CD1c-positive myeloid dendritic cell (primary cell): ENCODE measurements around the gene PPOX.

Experiments used
- DNase-seq: peaks from one replicate; pipeline ENCODE4 v3.0.0-alpha.2; 2016; ENCODE audit errors: extremely low spot score

Gene PPOX

DNA sequence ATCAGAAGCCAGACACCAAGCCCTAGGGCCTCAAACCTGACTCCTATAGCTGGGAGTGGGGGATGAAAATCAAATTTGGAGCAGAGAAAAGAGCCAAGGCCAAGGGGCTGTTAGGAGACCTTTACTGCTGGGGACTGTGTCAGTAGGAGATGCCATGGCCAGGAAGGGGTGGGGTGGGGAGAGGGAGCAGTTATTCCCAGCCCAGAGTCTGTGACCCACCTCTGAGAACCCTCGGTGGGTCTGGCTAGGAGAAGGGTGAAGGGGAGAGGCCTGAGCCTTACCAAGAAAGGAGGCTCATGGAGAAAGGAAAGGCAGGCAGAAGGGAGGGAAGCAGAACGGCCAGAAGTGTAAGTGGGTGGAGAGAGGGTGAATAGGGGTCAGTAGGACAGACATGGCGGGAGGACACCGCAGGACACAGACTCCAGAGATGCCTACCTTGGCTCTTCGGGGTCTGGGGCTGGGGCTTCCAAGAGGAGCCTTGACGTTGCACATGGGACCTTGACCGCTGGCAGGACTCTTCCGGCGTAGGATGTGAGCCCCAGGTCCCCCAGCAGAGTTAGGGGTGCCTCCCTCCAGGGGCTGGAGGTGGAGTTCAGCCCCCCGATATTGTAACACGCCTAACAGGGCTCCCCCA lies 31.5 kb downstream of the PPOX start:
- DNase-seq, result no peak

DNA sequence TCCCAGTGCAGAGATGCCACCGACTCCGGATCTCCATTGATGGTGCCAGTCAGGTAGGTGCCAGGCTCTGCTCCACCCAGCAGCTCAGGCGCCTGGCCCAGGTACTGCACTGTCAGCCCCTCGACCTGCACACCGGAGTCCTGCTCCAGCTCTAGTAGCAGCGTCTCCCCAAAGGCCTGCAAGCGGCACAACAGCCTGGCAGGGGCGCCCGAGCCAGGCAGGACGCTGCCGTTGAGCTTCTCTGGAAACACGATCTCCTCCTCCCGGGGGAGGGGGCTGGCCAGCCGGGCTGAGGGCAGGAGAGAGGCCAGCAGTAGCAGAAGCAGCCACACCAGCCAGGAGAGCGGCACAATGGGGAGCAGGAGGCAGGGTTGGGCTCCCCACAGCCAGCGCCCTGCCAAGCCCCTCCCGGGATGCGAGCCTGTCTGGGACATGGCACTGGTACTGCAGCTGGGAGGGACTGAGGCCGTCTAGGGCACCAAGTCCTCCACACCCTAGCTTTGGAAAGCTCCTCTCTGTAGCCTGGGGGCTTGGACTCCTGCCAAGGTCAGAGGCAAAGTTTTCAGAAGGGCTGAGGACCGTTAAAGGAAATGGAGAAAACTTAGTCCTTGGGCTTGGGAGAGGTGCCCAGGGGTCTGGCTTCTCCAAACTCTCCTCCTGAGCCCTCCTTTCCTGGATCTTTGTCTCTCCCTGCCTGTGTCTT lies 32.1 kb downstream of the PPOX start:
- no peak for DNase-seq

DNA sequence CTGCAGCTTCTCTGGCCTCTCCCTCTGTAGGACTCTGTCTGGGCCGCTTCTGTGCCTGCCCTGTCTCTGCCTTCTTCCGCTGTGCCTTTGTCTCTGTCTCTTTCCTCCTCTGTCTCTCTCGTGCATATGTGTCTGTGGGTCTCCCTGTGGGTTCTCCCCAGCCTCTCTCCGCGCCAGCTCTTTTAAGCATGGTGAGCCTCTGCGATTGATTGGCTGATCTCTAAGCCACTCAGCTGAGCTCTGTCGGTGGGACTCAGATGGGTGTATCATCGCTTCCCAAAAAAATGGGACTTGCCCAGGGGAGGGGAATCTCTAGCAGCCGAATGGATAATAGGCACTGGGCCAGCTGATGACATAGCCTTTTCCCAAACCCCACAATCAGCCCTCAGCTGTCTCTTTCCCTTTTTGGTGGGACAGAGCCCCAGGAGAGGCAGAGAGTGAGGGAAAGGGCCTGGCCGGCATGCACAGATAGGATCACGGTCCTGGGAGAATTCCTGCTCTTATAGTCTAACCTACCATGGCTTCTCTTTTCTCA lies 32.7 kb downstream of the PPOX start, which contains the start of gene ADAMTS4:
Gene ADAMTS4, minus strand, starts transcription at position 158 of the 535 bp plus-strand sequence. CDS start 427 bp downstream, outside the sequence.
- DNase-seq, result no peak

DNA sequence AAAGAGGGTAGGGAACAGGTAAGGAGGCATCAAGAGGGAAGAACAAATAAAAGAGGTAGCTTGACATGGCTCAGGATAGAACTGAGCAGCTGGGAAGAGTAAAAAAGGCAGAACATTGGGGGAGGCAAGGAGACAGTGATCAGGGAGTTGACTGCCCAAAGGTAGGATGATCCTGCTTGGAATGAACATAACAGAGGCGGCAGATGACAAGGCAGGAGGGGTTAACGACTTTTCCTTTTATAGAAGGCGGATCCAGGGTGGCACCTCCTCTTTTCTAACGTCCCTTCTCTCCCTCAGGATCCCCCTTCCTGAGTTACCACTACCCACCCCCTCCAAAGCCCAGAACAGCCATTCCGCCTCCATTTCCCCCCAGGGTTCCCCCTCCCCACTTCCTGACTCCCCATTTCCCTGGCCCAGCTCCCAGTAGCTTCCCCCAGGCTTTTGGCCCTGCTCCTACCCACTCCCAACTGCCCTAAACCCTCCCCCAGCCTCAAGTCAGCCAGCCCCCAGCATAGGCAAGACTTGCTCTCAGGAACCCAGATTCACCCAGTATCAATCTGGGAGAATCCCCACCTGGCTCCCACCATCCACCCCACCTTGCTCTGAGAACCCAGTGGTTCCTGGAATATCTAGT lies 33.4 kb downstream of the PPOX start:
- no peak for DNase-seq

DNA sequence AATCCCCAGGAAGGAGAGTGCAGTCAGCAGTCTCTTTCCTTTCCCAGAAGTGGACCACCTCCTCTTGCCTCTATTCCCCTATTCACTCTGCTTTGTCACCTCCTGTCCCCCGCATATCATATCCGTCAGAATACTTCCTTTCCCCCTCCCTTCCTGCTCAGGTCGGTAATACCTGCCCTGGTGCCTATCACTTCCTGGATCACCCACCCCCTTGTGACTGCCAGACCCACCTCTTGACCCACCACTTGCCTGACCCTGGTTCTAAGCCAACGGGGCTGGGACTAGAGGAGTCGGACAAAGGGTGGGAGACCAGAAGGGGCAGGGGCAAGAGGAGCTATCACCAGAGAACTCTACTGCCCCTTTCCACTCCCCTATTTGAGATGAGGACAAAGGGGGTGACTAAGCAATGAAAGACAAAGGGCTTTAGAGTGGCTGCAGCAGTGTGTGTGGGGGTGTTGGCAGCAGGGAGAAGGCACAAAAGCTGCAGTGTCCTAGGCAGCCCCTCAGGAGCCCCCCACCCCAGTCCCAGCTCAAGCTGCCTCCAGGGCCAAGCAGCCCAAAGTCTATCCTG lies 34.3 kb downstream of the PPOX start:
- no peak for DNase-seq

DNA sequence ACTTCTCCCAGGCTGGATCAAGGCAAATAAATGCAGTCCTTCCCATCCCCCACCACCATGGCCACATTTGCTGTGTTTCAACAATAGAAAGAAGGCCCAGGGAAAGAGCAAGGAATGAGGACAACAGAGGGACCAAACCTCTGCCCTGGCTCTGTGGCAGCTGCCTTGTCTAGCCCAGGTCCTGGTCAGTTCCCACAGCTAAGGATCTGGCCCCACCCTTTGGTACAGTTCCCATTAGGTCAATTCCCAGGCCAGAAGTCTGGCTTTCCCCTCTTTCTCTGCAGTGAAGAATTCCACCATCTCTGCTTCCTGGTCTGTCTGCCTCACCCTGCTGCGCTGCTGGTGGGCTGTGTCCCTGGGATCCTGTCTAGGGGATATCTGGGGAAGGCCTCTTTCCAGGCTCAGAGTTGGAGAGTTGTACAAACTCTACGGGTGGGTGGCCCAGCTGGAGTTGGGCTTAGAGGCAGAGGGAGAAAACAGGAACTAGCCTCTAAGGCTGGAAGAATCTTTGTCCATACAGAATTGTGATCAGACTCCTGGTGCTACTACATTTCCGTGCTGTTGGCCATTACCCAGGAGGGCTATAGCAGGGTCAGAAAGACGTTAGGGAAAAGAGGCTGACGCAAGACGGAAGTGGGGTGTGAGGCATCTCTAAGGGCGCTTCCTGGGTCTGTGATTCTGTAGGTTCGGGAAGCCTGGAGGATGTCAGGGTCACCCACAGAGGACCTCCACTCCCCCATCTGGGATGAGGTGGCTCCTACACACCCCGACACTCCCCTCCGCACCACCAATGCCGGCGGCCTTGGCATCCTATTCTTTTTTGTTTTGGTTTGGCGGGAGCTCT lies 35.0 kb downstream of the PPOX start:
- DNase-seq, result peak; percentile 66

DNA sequence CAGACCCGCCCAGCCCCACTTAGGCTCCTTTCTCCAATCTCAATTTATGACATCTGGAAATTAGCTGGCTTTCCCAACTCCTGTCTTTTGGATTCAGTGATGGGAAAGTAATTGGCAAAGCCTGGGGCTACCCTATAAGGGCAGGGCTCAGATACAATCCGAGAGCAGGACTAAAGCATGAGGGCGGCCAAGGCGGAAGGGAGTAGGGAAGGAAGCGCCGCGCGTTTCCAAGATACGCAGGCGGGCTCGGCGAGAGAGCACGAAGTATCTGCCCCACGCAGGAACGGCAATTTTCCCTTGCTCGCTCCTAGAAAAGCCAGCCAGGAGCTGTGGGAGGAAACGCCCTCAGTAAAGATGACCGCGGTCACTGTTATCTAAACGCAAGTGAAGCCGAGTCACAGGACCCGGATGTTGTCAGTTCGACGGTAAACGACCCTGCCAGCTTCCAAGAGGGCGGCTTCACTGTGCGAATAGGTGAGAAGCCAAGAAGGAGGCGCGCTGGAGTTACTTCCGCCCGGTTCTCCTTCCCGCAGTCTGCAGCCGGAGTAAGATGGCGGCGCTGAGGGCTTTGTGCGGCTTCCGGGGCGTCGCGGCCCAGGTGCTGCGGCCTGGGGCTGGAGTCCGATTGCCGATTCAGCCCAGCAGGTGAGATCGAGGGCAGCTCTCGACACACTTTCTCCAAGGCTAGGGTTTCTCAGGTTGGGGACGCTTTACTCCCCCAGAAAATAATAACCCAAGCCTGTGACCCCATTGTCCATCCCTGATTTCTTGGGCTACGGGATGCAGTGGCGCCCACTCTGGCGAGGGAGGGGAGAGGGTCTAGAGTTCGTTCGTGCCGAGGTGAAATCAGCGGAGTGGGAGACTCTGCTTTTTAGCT lies 35.8 kb downstream of the PPOX start, which contains the start of gene NDUFS2:
Gene NDUFS2, plus strand, starts transcription at position 532 of the 877 bp plus-strand sequence. Its CDS starts 19 bp downstream, at position 551.
- peak; percentile 99 for DNase-seq

DNA sequence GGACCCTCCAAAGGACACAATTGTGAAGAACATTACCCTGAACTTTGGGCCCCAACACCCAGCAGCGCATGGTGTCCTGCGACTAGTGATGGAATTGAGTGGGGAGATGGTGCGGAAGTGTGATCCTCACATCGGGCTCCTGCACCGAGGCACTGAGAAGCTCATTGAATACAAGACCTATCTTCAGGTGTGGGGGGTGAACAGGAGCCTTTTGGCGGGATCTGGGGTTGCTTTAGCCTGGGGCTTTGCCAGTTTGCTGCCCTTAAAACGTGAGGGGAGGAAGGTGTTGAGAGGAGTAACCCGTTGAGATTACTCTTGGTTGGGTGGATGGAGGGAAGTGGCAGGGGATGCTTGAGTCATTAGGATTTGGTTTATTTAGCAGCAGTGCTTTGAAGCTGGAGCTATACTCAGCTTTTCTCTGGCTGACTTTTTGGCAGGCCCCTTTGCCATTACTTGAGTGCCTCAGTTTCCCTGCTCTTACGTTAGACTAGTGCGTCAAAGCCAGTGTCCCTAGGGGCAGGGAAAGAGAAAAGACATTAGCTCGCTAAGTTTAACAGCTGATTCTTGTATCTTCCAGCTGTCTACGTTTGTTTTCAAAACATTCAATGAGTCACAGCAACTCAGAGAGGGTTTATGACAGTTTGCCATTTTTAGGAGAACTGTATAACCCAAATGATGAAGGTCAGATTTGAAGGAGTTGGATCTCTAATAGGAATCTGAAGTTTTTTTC lies 40.4 kb downstream of the PPOX start:
- no peak for DNase-seq

DNA sequence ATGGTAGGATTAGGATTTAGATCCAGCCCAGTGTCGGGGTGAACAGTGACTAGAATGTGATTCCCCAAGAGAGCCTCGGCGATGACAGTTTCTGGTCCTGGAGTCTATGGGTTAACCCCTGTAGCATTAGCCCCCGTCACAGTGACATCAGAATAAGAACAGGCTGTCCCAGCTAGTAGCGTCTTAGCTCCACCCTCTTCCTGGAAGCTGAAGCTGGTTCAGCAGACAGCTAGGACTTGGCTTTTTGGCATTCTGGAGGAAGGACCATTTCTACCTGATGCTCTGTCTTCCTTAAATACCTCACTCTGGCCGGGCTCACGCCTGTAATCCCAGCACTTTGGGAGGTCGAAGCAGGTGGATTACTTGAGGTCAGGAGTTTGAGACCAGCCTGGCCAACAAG lies 40.9 kb downstream of the PPOX start:
- DNase-seq, result no peak

DNA sequence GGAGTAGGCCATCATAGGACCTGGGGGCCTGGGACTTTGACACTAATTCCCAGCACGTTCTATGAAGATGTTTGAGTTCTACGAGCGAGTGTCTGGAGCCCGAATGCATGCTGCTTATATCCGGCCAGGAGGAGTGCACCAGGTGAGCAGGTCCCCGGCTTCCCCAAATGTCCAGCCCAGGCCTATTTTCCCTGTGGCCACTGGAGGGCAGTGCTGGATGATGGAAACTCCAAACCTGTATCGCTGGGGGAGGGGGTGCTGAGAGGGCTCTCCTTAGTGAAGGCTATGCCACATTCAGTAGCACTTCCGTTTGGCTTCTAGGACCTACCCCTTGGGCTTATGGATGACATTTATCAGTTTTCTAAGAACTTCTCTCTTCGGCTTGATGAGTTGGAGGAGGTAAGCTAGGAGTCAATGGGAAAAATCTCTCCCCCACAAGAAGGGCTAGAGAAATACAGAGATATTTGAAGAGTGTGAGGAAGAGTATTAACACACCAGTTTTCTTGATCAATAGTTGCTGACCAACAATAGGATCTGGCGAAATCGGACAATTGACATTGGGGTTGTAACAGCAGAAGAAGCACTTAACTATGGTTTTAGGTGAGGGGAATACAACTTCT lies 43.7 kb downstream of the PPOX start:
- DNase-seq, result peak; percentile 85

DNA sequence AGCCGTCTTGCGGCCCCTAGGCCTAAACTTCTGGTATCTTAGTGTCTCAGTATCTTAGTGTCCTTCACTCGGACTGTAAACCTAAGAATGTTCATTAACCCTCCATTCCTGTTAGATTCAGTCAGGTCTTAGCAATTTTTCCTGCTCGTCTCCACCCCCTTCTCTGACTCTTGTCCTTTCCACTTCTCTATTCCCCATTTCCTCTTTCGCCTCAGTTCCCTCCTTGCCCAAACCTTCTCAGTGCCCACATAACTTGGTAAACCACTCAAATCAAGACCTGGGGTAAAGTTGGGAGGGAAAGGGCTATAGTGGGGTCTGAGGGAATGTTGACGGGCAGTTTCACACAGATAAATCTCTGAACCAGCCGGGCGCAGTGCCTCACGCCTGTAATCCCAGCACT lies 48.1 kb downstream of the PPOX start:
- DNase-seq, result peak; percentile 76

DNA sequence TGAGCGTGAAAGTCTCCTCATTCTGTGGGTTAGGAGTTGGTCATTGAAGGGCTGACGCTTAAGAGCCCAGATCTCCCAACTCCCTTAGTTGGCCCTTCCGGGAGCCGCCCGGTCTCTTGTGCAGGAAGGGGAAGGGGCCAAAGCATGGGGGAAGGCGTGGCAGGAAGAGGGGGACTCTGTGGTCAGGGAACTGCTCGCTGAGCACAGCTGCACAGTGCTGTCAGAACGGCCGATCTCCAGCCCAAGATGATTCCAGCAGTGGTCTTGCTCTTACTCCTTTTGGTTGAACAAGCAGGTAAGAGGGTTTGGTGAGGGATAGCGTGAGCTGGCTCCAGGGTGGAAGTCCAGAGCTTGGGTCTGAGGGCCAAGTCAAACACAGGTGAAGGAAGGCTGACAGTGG lies 48.9 kb downstream of the PPOX start, which contains the start of gene FCER1G:
Gene FCER1G, plus strand, starts transcription at position 220 of the 400 bp plus-strand sequence. Its CDS starts 27 bp downstream, at position 247.
- DNase-seq, result peak; percentile 77

DNA sequence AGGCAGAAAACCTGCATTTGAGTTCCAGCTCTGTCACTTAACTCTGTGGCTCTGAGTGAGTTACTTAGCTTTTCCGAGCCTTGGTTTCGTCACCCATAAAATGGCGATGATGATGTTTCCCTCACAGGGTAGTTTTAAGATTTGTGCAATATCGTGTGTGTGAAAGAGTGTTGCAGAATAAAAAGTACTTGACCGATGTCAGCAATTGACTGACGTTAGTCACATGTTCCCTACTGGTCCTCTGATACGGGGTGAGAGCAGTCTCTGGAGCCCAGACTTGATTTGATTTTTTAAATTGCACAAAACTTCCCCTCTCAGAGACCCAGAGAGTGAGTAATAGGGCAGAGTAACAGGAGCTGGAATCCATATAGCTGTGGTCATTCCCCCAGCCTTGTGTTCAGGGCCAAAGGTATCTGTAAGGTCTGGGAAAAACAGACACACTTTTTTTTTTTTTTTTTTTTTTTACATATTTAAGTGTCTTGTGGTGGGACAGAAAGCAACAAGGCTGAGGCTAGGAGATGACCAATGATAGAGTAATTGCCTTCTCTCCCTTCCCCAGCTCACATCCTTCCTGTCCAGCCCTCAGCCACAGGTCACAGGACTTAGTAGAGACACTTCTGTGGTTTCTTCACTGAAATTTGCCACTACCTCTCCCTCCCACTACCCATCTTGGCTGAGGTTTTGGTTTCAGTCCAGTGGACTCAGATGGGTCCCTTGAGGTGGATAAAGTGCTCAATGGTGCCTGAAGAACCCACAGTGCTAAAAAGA lies 50.9 kb downstream of the PPOX start:
- peak; percentile 92 for DNase-seq

DNA sequence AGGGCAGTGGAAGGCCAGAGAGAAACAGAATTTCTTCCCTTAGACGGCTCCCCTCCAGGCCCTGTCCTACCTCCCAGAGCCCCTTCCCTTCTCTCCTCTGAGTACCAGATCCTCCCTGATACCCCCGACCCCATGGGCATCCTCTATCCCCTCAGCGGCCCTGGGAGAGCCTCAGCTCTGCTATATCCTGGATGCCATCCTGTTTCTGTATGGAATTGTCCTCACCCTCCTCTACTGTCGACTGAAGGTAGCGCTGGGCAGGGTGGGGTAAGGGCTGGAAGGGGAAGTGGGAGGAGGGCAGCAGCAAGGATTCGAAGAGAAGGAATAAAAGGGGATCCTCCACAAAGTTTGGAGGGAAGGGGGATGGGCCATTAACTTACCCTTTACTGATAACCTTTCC lies 51.6 kb downstream of the PPOX start:
- no peak for DNase-seq

DNA sequence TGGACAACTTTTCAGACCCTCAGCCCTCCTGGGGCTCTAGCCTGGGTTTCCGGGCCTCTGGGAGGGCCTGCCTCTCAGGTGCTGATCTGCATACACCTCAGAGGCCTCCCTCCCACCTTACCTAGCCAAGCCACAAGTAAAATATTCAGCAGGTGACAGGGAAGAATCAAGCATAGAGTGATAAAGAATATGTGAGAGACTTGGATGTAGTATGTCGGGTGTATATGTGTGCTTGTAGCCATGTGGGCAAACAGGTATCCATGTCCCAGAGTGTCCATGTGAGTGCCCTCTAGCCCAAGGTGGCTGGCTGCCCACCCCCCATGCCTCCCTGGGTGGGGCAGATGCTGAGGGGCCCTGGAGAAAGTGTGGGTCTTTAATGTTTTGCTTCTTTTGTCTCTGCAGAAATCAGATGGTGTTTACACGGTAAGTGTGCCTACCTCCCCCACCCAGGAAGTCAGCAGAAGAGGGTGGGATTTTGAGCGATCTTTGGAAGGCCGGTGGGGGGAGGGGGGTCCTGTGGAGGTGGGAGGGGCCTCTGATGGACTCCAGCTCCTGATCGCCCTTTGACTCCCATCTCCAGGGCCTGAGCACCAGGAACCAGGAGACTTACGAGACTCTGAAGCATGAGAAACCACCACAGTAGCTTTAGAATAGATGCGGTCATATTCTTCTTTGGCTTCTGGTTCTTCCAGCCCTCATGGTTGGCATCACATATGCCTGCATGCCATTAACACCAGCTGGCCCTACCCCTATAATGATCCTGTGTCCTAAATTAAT lies 52.3 kb downstream of the PPOX start:
- no peak for DNase-seq

DNA sequence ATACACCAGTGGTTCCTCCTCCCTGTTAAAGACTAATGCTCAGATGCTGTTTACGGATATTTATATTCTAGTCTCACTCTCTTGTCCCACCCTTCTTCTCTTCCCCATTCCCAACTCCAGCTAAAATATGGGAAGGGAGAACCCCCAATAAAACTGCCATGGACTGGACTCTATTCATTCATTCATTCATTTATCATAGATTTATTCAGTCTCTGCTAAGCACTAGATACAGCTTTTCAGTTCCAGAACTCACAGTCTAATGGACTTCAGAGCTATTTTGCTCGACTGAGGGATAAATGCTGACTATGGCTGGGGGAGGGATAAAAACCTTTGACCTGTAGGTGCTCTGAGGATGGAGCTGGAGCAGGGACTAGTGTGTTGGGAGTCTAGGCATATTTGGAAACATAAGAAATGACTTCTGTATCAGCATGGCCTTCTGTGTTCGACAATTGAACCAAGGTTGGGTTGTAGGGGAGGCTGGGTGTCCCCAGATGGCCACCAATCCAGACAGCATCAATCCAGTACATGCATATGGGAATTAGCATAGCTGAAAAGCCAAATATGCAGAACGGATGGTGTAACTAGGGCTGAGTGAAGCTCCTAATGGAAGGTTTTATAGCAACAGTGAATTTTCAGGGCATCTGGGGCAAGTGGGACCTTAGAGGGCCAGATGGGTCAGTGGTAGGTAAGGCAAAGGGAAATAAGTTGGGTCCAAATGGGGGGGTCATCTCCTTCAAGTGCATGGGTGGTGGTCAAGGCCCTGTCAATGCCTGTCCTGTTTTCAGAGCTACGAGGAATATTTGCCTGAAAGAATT lies 53.1 kb downstream of the PPOX start:
- no peak for DNase-seq

DNA sequence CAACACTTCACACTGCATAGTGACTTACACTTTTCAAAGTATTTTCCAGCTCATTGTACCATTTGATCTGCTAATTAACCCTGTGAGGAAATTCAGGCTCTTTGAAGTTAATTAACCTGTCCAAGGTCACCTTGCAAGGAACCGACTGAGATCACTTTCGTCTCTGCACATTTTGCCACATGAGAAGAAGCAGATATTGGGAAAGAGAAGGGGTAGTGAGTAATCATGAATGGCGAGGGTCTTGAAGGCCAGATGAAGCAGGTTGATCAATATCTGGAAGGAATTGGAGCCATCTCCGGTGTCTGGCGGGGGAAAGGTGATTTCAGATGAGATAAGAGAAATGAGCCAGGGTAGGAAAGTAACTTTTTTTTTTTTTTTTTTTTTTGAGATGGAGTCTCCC lies 53.8 kb downstream of the PPOX start:
- DNase-seq, result no peak
